Umbilical cord (tissue), 2 donors: ENCODE results near the gene SARM1. TPM values are rescaled to one million over a fixed set of nuclear protein-coding genes. Genes with fewer than 3 reads are reported as not detected.
A peak's percentile ranks its signal among the peaks of the same experiment; 100 is the strongest.
"Not testable (repeated sequence)": the region's sequence is repeated elsewhere in the genome, so short reads cannot be mapped to it uniquely, and the experiment has no call there.

Source experiments
- DNase-seq: peaks from one replicate; pipeline ENCODE4 v3.0.0-alpha.2; 2015; ENCODE audit warnings: low spot score
- total RNA-seq: library from RNA; depleted of rRNA; stranded (reverse); fragments of >200 nt; gene quantifications from one replicate; pipeline ENCODE4 v1.2.3, GENCODE V29; 2014; ENCODE audit warnings: low replicate concordance; ENCODE audit not compliant: insufficient read depth

SARM1 gene
- 9.4 TPM for total RNA-seq

- DNase-seq: peak; percentile 97
Measured at GRCh38 chr17:28371245-28372202, at the start of gene SARM1. Gene SARM1 (plus strand): TSS chr17:28371694. CDS start chr17:28372033, 339 bp downstream.

- no peak for DNase-seq
Measured at GRCh38 chr17:28324267-28324745, 47.2 kb upstream of the SARM1 start.

GRCh38 chr17:28324781-28325180 is 46.7 kb upstream of the SARM1 start:
- no peak for DNase-seq

GRCh38 chr17:28325211-28325610 is 46.3 kb upstream of the SARM1 start:
- DNase-seq: no peak

- no peak for DNase-seq
Measured at GRCh38 chr17:28326114-28326513, 45.4 kb upstream of the SARM1 start.

GRCh38 chr17:28327031-28327607 is 44.4 kb upstream of the SARM1 start:
- no peak for DNase-seq

- no peak for DNase-seq
Measured at GRCh38 chr17:28327709-28328108, 43.8 kb upstream of the SARM1 start.

- DNase-seq: no peak
Measured at GRCh38 chr17:28328325-28328724, 43.2 kb upstream of the SARM1 start.

- no peak for DNase-seq
Measured at GRCh38 chr17:28330671-28331070, 40.8 kb upstream of the SARM1 start.

GRCh38 chr17:28331891-28332420 is 39.5 kb upstream of the SARM1 start:
- DNase-seq: no peak

GRCh38 chr17:28333083-28333746 is 38.3 kb upstream of the SARM1 start:
- DNase-seq: no peak

- no peak for DNase-seq
Measured at GRCh38 chr17:28334171-28334570, 37.3 kb upstream of the SARM1 start.

GRCh38 chr17:28334666-28335200 is 36.8 kb upstream of the SARM1 start:
- DNase-seq: no peak

- peak; percentile 100 for DNase-seq
Measured at GRCh38 chr17:28335201-28335958, 36.1 kb upstream of the SARM1 start, which contains the start of the genes IFT20 and TNFAIP1. Gene IFT20 (minus strand): TSS chr17:28335472. CDS start chr17:28331985, 3,487 bp downstream. Gene TNFAIP1 (plus strand): TSS chr17:28335761. CDS start chr17:28339522, 3,761 bp downstream.

GRCh38 chr17:28335959-28336871 is 35.3 kb upstream of the SARM1 start:
- peak; percentile 89 for DNase-seq

- DNase-seq: no peak
Measured at GRCh38 chr17:28338056-28338768, 33.3 kb upstream of the SARM1 start.

- not testable (repeated sequence) for DNase-seq
Measured at GRCh38 chr17:28338769-28339212, 32.7 kb upstream of the SARM1 start.

GRCh38 chr17:28339431-28339830 is 32.1 kb upstream of the SARM1 start:
- DNase-seq: no peak

GRCh38 chr17:28340374-28340773 is 31.1 kb upstream of the SARM1 start:
- DNase-seq: no peak
